Epithelial cell of proximal tubule (primary cell): ENCODE results near the gene UNC5A. TPM values are rescaled to one million over a fixed set of nuclear protein-coding genes. Genes with fewer than 3 reads are reported as not detected.
A peak's percentile ranks its signal among the peaks of the same experiment; 100 is the strongest.

Source experiments
- DNase-seq: peaks from one replicate; pipeline ENCODE4 v3.0.0-alpha.2; 2011; ENCODE audit warnings: low read depth
- H3K4me3 ChIP-seq: 2 replicates; pipeline ENCODE4 v1.5.1; 2011; ENCODE audit warnings: low read depth, mild to moderate bottlenecking, low read length
- total RNA-seq: library from RNA; depleted of rRNA; stranded (reverse); fragments of >200 nt; gene quantifications from 2 replicates; pipeline ENCODE4 v1.2.3, GENCODE V29; 2015
- TF ChIP-seq, protein P1 (sequence below): conservative IDR thresholded peaks from 2 replicates; pipeline ENCODE4 v1.5.1; 2012; ENCODE audit warnings: low read depth, mild to moderate bottlenecking, low read length

UNC5A gene
- total RNA-seq, 1 donor from 2014 or later: 1.2 TPM

DNA sequence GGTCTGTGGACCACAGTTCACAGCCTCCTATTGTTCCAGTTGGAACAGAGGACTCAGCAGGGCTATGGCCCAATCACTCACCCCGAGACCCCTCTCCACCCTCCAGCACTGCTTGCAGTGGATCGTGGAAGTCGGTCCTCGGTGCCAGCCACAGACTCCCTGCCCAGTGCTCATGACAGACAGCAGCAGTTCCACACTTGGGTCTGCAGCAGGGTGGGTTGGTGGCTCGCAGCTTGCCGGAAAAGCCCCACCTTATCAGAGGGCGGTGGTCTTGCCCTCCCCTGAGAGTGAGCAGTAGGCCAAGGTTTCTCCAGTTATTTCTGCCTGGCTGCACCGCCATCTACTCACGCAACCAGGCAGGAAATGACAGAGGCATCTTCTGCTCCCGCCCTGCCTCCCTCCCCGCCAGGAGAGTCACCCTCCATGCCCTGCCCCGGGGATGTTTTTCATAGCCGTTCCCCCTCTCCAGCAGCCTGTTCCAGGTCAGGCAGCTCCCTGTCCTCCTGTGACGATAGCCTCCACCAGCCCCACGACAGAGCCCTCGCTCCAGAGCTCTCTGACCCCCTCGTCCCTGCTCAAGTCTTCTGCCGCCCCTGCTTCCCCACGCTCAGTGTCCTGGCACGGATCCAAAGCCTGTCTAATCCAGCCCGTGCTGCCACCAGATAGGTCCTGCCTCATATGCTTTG, 34.5 kb downstream of the UNC5A start:
- TF ChIP-seq, protein P1, sequence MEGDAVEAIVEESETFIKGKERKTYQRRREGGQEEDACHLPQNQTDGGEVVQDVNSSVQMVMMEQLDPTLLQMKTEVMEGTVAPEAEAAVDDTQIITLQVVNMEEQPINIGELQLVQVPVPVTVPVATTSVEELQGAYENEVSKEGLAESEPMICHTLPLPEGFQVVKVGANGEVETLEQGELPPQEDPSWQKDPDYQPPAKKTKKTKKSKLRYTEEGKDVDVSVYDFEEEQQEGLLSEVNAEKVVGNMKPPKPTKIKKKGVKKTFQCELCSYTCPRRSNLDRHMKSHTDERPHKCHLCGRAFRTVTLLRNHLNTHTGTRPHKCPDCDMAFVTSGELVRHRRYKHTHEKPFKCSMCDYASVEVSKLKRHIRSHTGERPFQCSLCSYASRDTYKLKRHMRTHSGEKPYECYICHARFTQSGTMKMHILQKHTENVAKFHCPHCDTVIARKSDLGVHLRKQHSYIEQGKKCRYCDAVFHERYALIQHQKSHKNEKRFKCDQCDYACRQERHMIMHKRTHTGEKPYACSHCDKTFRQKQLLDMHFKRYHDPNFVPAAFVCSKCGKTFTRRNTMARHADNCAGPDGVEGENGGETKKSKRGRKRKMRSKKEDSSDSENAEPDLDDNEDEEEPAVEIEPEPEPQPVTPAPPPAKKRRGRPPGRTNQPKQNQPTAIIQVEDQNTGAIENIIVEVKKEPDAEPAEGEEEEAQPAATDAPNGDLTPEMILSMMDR: no peak
- peak overlapping the region; percentile 8 for H3K4me3 ChIP-seq
- DNase-seq: no peak

DNA sequence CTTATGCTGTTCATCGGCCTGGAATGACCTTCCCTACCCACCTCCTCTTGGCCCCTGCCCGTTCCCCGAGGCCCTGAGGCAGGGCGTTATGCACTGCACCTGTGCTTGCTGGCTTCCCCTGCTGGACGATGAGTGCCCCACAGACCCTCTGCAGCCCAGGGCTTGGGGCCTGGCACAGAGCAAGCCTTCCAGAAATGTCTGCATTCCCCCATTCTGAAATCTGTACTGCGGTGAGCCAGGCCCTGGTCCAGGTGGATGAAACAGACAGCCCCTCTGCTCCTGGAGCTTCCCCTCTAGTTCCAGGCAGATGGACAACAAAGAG, 35.0 kb downstream of the UNC5A start:
- no peak for DNase-seq
- TF ChIP-seq, protein P1: peak; percentile 24
- H3K4me3 ChIP-seq: peak overlapping the region; percentile 8

DNA sequence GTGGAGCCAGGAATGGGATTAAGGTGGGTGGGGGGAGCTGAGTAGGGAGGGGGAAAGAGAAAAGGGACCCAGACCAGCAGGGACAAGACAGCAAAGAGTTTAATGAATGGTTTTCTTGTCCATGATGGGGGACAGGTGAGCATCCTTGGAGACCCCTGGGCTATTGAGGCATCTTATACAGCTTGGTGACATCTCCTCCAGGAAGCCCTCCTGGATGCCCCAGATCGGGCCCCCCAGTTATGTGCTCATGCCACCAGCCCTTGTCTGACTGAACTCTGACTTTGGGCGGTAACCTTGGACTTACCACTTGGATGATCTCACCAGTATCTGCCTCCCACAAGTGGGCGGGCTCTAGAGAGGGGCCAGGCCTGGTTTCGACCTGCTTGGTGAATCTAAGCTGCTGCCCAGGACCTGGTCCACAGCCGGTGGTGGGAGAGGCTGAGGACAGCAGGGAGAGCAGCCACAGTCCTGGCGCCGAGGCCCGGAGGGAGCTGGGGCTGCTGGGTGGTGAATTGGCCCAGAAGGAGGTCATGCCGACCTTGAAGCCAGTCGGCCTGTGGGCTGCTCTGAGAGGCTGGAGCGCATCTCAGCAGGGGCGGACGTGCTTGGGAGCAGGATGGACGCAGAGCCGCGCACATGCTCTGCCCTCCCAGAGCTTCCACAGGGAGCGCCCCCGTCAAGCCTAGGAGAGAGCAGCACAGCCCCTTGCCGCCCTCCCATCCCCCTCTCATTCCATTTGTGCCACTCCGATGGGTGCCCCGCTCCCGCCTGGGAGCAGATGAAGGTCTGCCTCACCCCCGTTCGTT, 36.2 kb downstream of the UNC5A start:
- no peak for DNase-seq
- TF ChIP-seq, protein P1: no peak
- no peak overlapping the region for H3K4me3 ChIP-seq

DNA sequence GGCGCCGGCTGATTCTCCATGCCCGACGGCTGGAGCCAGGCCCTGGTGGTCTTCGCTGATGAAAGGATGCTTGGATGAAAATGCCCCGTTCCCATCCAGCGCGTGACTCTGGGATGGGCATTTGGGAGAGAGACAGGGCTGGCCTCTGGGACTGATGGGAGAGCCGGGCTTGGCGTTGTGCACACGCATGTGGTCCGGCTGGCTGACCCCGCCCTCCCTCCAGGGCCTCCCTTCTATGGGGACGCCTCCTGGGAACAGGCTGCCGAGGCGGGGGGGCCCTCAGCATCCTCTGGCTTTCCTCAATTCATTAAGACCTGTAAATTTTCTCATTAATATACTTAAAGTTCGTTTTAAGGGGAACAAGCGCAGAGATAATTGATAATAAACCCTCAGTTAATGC, 36.8 kb downstream of the UNC5A start:
- no peak overlapping the region for H3K4me3 ChIP-seq
- DNase-seq: no peak
- TF ChIP-seq, protein P1: no peak

DNA sequence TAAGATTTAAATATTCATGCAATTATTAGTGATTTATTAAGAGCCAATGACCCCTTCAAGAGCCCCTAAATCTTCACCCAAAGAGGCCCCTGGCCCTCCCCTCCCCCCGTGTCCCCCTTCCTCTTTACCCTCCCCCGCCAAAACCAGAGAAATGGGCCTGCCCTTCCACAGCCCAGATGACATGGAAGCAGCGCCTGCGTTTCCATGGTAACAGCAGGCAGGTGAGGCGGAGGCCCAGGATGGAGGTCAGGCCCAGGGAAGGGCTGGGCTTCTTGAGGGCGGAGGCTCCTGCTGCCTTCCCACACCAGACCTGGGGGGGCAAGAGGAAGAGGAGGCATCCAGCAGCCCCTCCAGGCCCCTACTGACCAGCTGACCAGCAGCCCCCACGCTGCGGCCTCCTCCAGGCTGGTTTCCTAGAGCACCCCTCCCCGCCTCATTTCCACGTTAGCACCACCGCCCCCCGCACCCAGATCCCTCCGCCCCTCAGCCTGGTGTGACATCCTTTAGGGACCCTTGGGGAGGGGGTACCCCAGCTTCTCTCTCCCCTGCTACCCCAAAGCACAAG, 37.4 kb downstream of the UNC5A start:
- no peak for DNase-seq
- H3K4me3 ChIP-seq: no peak overlapping the region
- TF ChIP-seq, protein P1: no peak

DNA sequence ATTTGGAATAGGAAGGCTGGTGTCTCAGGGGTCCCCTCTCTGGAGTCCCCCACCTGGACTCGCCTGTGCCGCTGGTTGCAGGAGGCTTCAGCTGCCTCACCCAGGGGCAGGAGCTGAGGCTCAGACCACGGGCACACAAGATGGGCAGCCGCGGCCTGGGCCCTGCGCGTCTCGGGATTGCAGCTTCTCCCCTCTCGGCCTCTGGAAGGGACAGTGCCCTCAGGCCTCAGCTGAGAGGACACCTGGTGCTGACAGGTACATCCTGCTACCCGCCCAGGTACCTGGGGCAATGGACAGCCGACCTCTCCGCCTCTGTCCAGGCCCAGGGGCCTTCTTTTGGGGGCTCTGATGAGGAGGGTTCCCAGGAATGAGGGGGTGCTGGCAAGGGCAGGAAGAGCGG, 38.3 kb downstream of the UNC5A start:
- H3K4me3 ChIP-seq: no peak overlapping the region
- DNase-seq: no peak
- TF ChIP-seq, protein P1: no peak
